Stimulated activated CD8-positive, alpha-beta memory T cell treated with anti-CD3 and anti-CD28 coated beads, Interleukin-4, amount 100 ng/mL, for 1 hour (primary cell): ENCODE results near the gene ODAD2.

Experiments used
- DNase-seq, 2 donors: peaks; one replicate each; pipeline ENCODE4 v3.0.0-alpha.2; 2020; ENCODE audit warnings: low read depth in 2 of 2, low spot score in 1 of 2

ODAD2 gene

GRCh38 chr10:27770181-27770580 is 228.7 kb downstream of the ODAD2 start:
- no peak for DNase-seq
